T-helper 2 cell treated with Interferon-gamma antibody and Interleukin-4, amounts not matched to agents 5 μg/mL and 100 μg/mL, for 36 hours (primary cell): ENCODE measurements around the gene SH3PXD2A.
"Not testable (repeated sequence)": the region's sequence is repeated elsewhere in the genome, so short reads cannot be mapped to it uniquely, and the experiment has no call there.

Source experiments
- DNase-seq: peaks from one replicate; pipeline ENCODE4 v3.0.0; 2021; ENCODE audit warnings: low spot score
- H3K27ac Mint-ChIP-seq: one replicate; pipeline ENCODE4 v1.8.0; 2021; ENCODE audit warnings: mild to moderate bottlenecking, mixed read lengths
- H3K27me3 Mint-ChIP-seq: one replicate; pipeline ENCODE4 v1.8.0; 2021; ENCODE audit warnings: low read depth, mixed read lengths
- H3K36me3 Mint-ChIP-seq: one replicate; pipeline ENCODE4 v1.8.0; 2021; ENCODE audit warnings: low read depth, mixed read lengths
- H3K4me1 Mint-ChIP-seq: one replicate; pipeline ENCODE4 v1.8.0; 2021; ENCODE audit warnings: low read depth, mixed read lengths
- H3K4me3 Mint-ChIP-seq: one replicate; pipeline ENCODE4 v1.8.0; 2022; ENCODE audit warnings: mild to moderate bottlenecking, moderate library complexity, mixed read lengths
- H3K9me3 Mint-ChIP-seq: one replicate; pipeline ENCODE4 v1.8.0; 2021; ENCODE audit warnings: mixed read lengths

The SH3PXD2A gene

GRCh38 chr10:103814626-103815370 is 40.6 kb downstream of the SH3PXD2A start:
- no peaks in the 10 kb centered on the region for H3K36me3 Mint-ChIP-seq
- no peak for DNase-seq
- H3K27me3 Mint-ChIP-seq, result peaks cover 19% of the 10 kb centered on the region
- no peak overlapping the region for H3K4me3 Mint-ChIP-seq
- no peak overlapping the region for H3K27ac Mint-ChIP-seq
- no peaks in the 10 kb centered on the region for H3K9me3 Mint-ChIP-seq
- H3K4me1 Mint-ChIP-seq, result peaks cover 7% of the 10 kb centered on the region

DNA sequence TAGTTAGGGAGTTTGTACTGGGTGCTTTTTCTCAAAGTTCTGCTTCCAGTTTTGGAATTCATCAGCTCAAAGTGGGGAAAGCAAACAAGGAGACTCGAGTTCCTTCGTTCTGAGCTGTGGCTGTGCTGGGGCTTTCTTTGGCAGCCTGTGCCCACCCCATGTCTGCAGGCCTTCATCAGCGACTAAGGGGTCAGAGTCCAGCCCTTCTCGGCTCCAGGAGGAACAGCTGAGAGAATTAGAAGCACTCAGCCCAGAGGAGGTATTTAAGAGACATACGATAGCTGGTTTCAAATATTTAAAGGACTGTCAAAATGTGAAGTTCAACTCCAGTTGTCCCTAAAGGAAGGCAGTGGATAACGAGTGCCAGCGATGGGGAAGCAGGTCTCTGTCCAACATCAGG is 41.3 kb downstream of the SH3PXD2A start:
- Mint-ChIP-seq H3K4me3 (no peak overlapping the region), H3K4me1 (peaks cover 7% of the 10 kb centered on the region), H3K27me3 (peaks cover 12% of the 10 kb centered on the region), H3K9me3 (no peaks in the 10 kb centered on the region), H3K27ac (no peak overlapping the region), H3K36me3 (no peaks in the 10 kb centered on the region)
- DNase-seq, result no peak

- not testable (repeated sequence) for H3K4me3 Mint-ChIP-seq, H3K36me3 Mint-ChIP-seq, H3K27ac Mint-ChIP-seq, DNase-seq, H3K9me3 Mint-ChIP-seq, H3K27me3 Mint-ChIP-seq, H3K4me1 Mint-ChIP-seq
Observed at GRCh38 chr10:103813312-103813711, 42.1 kb downstream of the SH3PXD2A start.

- Mint-ChIP-seq H3K4me1 (peaks cover 7% of the 10 kb centered on the region), H3K36me3 (no peaks in the 10 kb centered on the region), H3K4me3 (no peak overlapping the region), H3K27ac (no peak overlapping the region), H3K27me3 (peaks cover 10% of the 10 kb centered on the region), H3K9me3 (no peaks in the 10 kb centered on the region)
- DNase-seq, result no peak
Observed at GRCh38 chr10:103812432-103812831, 42.9 kb downstream of the SH3PXD2A start.

DNA sequence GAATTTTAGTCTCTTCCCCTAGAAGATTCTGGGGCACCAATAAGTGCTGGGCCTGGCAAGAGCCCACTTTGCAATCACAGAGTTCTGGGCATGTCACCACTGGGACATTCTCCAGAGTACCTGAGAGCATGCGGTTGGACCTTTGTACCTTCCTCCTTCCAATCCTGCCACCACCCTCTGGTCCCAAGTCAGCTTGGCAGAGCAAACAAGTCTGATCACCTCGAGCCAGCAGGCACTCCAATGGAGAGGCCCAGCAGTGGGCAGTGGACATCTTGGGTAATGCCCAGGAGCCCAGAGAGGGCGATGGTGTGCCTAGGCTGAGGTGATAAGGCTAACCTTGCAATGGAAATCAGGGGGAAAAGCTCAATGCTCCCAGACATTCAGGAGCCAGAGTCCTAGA is 43.4 kb downstream of the SH3PXD2A start:
- no peak overlapping the region for H3K4me3 Mint-ChIP-seq
- peaks cover 10% of the 10 kb centered on the region for H3K27me3 Mint-ChIP-seq
- no peak overlapping the region for H3K27ac Mint-ChIP-seq
- H3K9me3 Mint-ChIP-seq, result no peaks in the 10 kb centered on the region
- peaks cover 7% of the 10 kb centered on the region for H3K4me1 Mint-ChIP-seq
- no peak for DNase-seq
- no peaks in the 10 kb centered on the region for H3K36me3 Mint-ChIP-seq

- Mint-ChIP-seq H3K27me3 (peaks cover 10% of the 10 kb centered on the region), H3K36me3 (no peaks in the 10 kb centered on the region), H3K4me3 (no peak overlapping the region), H3K27ac (no peak overlapping the region), H3K4me1 (peaks cover 7% of the 10 kb centered on the region), H3K9me3 (no peaks in the 10 kb centered on the region)
- DNase-seq, result no peak
Observed at GRCh38 chr10:103811463-103811862, 43.9 kb downstream of the SH3PXD2A start.

GRCh38 chr10:103808780-103809179 is 46.6 kb downstream of the SH3PXD2A start:
- Mint-ChIP-seq H3K4me1 (peaks cover 8% of the 10 kb centered on the region), H3K27me3 (peaks cover 16% of the 10 kb centered on the region), H3K4me3 (no peak overlapping the region), H3K27ac (no peak overlapping the region), H3K9me3 (no peaks in the 10 kb centered on the region), H3K36me3 (no peaks in the 10 kb centered on the region)
- DNase-seq, result no peak

DNA sequence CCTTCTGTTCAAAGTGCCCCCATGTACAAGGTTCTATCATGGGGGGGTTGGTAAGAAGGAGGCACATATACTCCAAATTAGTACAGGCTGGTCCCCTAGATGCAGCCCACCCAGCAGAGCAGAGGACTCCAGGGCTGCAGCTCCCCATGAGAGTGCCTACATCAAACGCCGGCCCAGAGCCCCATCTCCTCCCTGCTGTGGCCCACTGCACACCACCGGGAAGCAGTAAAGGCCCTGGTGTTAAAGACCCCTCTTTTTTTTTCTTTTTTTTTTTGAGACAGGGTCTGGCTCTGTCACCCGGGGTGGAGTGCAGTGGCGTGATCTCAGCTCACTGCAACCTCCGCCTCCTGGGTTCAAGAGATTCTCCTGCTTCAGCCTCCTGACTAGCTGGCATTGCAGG is 47.4 kb downstream of the SH3PXD2A start:
- peaks cover 14% of the 10 kb centered on the region for H3K4me1 Mint-ChIP-seq
- H3K4me3 Mint-ChIP-seq, result no peak overlapping the region
- DNase-seq, result no peak
- H3K9me3 Mint-ChIP-seq, result no peaks in the 10 kb centered on the region
- H3K27me3 Mint-ChIP-seq, result peaks cover 16% of the 10 kb centered on the region
- H3K36me3 Mint-ChIP-seq, result no peaks in the 10 kb centered on the region
- no peak overlapping the region for H3K27ac Mint-ChIP-seq

DNA sequence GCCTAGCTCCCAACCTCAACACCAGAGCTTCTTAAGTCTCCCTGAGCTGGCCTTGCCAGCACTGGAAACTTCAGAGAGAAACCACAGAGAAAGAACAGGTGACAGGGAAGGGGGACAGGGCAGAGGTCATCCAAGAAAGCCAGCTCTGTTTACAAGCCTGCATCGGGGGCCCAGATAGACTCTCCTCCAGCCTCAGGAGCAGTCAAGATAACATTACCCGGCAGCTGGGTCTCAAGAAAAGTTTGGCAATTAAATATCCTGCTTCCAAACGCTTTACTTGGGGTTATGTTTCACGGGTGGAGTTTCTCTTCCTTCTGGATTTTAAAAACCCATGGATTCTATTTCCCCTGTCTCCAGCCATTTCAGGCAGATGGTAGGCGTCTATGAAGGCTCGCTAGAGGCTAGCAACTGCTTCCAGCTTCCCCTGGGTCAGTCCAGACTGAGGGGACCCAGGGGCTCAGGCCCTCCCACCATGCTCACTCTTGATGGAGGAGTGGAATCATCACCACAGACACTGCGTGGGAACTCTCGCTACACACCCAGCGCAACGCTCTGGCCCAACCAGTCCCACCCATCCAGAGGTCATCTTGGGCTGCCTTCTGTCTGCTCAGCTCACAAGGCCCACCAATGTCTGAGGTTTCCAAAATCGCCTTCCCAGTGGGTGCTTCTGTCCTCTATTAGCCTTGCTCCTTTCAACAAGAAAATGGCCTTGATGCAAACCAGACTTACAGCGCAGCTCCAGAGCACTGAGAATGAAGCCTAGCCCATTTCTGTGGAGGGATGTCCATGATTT is 48.8 kb downstream of the SH3PXD2A start:
- peaks cover 1% of the 10 kb centered on the region for H3K36me3 Mint-ChIP-seq
- no peaks in the 10 kb centered on the region for H3K9me3 Mint-ChIP-seq
- H3K27me3 Mint-ChIP-seq, result peaks cover 19% of the 10 kb centered on the region
- no peak for DNase-seq
- H3K4me3 Mint-ChIP-seq, result no peak overlapping the region
- H3K4me1 Mint-ChIP-seq, result peaks cover 18% of the 10 kb centered on the region
- H3K27ac Mint-ChIP-seq, result no peak overlapping the region

GRCh38 chr10:103805781-103806180 is 49.6 kb downstream of the SH3PXD2A start:
- H3K4me3 Mint-ChIP-seq, result no peak overlapping the region
- peaks cover 19% of the 10 kb centered on the region for H3K27me3 Mint-ChIP-seq
- no peak overlapping the region for H3K27ac Mint-ChIP-seq
- H3K36me3 Mint-ChIP-seq, result peaks cover 2% of the 10 kb centered on the region
- no peak for DNase-seq
- no peaks in the 10 kb centered on the region for H3K9me3 Mint-ChIP-seq
- H3K4me1 Mint-ChIP-seq, result peaks cover 24% of the 10 kb centered on the region

DNA sequence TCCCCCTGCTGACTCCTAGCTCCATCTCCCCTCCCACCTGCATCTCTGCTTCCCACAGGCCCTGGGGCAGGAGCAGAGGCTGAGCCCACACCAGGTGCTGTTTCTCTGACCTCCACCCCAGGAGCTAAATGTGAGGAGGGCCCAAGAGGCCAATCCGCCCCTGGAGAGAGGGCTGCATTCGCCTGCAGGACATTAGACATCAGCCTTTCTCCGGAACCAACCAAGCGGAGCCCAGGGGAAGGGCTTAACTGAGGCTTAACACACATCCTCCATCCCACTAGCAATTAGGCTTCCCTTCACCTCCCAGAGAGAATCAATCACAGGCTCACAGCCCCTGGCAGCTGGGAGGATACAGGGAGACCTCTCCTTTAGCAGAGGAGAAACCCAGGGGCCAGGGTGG is 50.5 kb downstream of the SH3PXD2A start:
- H3K36me3 Mint-ChIP-seq, result peaks cover 3% of the 10 kb centered on the region
- H3K27me3 Mint-ChIP-seq, result peaks cover 17% of the 10 kb centered on the region
- no peak overlapping the region for H3K4me3 Mint-ChIP-seq
- peaks cover 33% of the 10 kb centered on the region for H3K4me1 Mint-ChIP-seq
- DNase-seq, result no peak
- no peak overlapping the region for H3K27ac Mint-ChIP-seq
- H3K9me3 Mint-ChIP-seq, result no peaks in the 10 kb centered on the region

DNA sequence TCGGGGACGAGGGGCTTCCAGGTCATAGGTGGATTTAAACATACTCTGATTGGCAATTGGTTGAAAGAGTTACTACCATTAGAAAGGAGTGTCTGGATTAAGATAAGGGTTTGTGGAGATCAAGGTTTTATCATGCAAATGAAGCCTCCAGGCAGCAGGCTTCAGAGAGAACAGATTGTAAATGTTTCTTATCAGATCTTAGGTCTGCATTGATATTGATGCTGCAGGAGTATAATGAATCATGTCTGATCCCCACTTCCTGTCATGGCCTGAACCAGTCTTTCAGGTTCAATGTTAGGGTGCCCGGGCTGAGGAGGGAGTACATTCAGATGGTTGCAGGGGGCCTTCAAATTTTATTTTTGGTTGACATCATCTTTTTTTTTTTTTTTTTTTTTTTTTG is 51.4 kb downstream of the SH3PXD2A start:
- H3K4me3 Mint-ChIP-seq, result peak overlapping the region; percentile 4
- peaks cover 38% of the 10 kb centered on the region for H3K4me1 Mint-ChIP-seq
- peak; percentile 37 for DNase-seq
- peaks cover 3% of the 10 kb centered on the region for H3K36me3 Mint-ChIP-seq
- peaks cover 17% of the 10 kb centered on the region for H3K27me3 Mint-ChIP-seq
- H3K27ac Mint-ChIP-seq, result peak overlapping the region; percentile 22
- no peaks in the 10 kb centered on the region for H3K9me3 Mint-ChIP-seq

- Mint-ChIP-seq H3K9me3 (no peaks in the 10 kb centered on the region), H3K4me1 (peaks cover 38% of the 10 kb centered on the region), H3K27me3 (peaks cover 12% of the 10 kb centered on the region), H3K27ac (no peak overlapping the region), H3K4me3 (no peak overlapping the region), H3K36me3 (peaks cover 3% of the 10 kb centered on the region)
- DNase-seq, result no peak
Observed at GRCh38 chr10:103802637-103803353, 52.6 kb downstream of the SH3PXD2A start.

GRCh38 chr10:103802081-103802480 is 53.3 kb downstream of the SH3PXD2A start:
- DNase-seq, result no peak
- Mint-ChIP-seq H3K36me3 (peaks cover 3% of the 10 kb centered on the region), H3K27ac (peak overlapping the region; percentile 41), H3K9me3 (no peaks in the 10 kb centered on the region), H3K4me3 (no peak overlapping the region), H3K27me3 (peaks cover 12% of the 10 kb centered on the region), H3K4me1 (peaks cover 38% of the 10 kb centered on the region)
